GM12801 (cell line): ENCODE measurements around the gene NUDT22.

ENCODE experiments used
- CTCF ChIP-seq: IDR thresholded peaks from one replicate; pipeline ENCODE4 v1.5.1; 2011; ENCODE audit warnings: control low read depth; ENCODE audit not compliant: insufficient read length; ENCODE audit errors: extremely low read depth

The NUDT22 gene

GRCh38 chr11:64247729-64248531 is 21.9 kb downstream of the NUDT22 start:
- no peak for TF ChIP-seq CTCF

GRCh38 chr11:64248578-64248977 is 22.5 kb downstream of the NUDT22 start:
- no peak for TF ChIP-seq CTCF

- no peak for TF ChIP-seq CTCF
These were observed 23.0 kb downstream of the NUDT22 start for GRCh38 chr11:64249038-64249437.

- TF ChIP-seq CTCF, result no peak
These were observed 23.7 kb downstream of the NUDT22 start for GRCh38 chr11:64249563-64250414.

- no peak for TF ChIP-seq CTCF
These were observed 24.4 kb downstream of the NUDT22 start for GRCh38 chr11:64250415-64251015.

- TF ChIP-seq CTCF, result no peak
These were observed 25.1 kb downstream of the NUDT22 start, which contains the start of gene PLCB3 for GRCh38 chr11:64251016-64251752. TSS of gene PLCB3 (plus strand) at chr11:64251530. CDS start at chr11:64251650, 120 bp downstream.

- no peak for TF ChIP-seq CTCF
These were observed 25.6 kb downstream of the NUDT22 start for GRCh38 chr11:64251753-64252002.
